Epidermal melanocyte (primary cell): Measurements from ENCODE around the gene PRKD1.
"Not testable (repeated sequence)": the region's sequence is repeated elsewhere in the genome, so short reads cannot be mapped to it uniquely, and the experiment has no call there.

Source experiments
- DNase-seq: peaks from one replicate; pipeline ENCODE4 v3.0.0; 2011; ENCODE audit warnings: low spot score; ENCODE audit not compliant: insufficient read length

The PRKD1 gene

DNA sequence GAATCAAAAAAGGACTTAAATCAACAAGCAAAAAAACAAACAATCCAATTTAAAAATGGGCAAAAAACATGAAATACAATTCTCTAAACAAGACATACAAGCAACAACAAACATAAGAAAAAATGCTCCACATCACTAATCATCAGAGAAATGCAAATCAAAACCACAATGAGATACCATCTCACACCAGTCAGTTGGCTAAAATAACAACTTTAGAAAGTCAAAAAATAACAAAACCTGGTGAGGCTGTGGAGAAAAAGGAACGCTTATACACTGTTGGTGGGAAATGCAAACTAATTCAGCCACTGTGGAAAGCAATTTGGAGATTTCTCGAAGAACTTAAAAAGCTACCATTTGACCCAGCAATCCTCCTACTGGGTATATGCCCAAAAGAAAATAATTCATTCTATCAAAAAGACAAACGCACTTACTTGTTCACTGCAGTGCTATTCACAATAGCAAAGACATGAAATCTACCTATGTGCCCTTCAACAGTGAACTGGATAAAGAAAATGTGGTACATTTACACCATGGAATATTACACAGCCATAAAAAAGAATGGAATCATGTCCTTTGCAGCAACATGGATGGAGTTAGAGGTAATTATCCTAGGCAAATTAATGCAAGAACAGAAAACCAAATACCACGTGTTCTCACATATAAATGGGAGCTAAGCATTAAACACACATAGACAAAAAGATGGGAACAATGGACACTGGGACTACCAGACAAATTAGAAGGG lies 26.9 kb downstream of the PRKD1 start:
- DNase-seq = no peak

DNA sequence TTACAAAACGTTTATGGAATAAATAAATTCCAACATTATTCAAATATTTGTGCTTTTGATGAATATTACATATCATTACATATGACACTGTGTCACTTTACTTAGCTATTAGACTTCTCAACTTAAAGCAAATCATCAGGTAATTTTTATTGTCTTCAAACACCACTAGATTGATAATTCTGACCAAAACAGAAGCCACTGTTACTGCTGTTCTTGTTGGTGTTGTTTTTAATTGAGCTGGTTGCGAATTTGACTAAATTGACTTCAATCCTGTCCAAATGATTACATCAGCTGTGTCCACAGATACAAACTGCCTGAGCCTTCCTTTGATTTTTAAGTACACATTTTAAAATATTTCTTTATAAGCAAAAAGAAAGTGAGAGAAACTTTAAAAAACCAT lies 29.2 kb downstream of the PRKD1 start:
- no peak for DNase-seq

DNA sequence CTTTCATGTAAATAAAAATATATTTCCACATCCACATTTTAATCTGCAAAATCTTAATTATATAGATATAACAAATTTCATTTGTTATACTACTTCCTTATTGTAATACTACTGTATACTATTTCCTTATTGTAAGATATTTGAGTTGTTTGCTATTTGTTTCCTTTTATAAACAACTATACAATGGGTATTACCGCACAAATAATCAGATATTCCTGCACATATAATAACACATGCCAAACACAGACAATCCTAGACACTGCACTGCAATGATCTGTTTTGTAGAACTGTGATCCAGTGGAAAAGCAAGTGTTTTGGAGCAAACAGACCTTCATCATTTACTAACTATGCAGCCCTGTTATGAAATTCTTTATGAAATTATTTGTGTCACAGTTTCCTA lies 30.5 kb downstream of the PRKD1 start:
- DNase-seq = no peak

DNA sequence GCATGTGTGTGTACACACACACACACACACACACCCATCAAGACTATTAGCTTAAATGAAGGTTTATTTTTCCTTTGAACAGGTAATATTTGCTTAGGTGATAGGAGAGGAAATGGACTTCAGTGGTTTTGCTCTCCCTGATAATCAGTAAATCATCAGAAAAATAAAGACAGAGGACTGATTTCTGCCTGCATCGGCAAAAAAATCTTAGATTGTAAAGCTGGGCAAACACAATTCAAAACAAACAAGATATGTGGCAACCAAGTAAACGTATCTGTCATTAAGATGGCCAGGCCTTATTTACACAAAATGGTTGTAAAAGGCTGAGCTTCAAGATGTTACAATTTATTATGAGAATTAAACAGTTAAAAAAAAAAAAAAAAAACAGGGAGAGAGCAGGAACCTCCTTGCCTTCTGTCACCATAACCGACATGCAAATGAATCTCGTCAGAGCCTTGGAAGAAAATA lies 31.3 kb downstream of the PRKD1 start:
- no peak for DNase-seq

DNA sequence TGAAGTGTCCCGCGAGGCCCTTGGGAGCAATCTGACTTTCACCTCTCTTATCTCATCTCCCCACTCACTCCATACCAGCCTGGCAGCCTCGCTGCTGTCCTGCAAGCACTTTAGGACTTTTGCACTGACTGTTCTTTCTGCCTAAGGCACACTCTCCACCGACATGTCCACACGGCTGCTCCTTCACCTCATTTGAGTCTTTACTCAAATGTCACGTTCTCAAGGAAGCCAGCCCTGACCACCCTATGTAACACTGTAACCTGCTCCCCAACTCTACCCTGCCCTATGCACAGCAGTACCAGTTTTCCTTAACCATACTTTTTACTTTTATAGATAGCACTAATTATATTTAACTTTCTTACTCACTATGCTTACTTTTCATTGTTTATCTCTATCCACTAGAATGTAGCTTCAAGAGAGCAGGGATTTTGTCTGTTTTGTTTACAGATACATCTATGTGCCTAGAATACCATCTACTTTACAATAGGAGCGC lies 32.0 kb downstream of the PRKD1 start:
- no peak for DNase-seq

DNA sequence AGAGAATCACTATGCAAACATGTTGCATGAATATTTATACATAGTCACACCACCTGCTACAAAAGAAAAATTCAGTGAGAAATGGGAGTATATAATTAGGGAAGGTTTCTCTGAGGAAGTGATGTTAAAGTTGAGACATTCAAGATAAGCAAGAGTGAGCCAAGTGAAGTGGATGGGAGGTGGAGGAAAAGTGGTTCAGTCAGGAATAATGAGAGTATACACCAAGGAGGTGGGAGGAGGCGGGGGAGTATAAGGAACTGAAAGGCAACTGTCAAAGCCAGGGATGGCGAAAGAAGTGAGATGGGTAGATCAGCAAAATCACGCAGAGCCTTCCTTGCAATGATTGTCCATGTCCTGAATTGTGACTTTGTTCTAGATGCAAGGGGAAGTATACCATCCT lies 33.7 kb downstream of the PRKD1 start:
- no peak for DNase-seq

DNA sequence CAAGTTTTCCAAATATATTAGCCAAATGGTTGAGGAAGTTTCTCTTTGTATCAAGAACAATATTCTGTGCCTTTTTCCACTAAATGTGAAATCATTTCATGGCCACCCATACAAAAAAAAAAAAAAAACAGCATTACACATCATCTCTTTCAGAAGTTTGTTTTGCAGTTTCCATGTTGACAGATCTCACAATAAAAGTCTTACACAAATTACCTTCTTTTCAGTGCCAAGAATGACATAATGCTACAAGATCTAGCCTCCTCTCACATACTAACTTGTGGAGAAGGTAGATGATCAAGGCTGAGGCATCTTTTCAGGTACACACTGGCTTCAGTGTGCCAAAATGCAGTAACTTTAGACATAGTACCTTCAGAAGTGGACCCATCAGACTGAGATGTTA lies 35.3 kb downstream of the PRKD1 start:
- DNase-seq = no peak

DNA sequence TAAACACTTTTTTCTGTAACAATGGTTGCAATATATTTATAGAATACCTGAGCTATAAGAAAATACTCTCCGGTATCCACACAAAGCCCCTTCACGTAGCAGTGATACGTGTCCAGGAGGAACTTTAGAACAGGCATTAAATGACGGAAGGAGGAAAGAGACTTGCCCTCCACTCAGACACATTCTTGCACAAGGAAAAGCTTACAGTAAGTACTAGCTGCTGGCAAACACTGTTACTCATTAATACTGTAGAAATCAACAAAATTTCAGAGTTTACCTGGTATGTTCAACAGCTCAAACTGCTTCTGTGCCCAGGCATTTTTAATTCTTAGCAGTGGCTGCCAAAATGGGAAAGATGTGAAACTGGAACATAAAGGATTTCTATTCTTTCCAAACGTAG lies 41.7 kb downstream of the PRKD1 start:
- DNase-seq = no peak

DNA sequence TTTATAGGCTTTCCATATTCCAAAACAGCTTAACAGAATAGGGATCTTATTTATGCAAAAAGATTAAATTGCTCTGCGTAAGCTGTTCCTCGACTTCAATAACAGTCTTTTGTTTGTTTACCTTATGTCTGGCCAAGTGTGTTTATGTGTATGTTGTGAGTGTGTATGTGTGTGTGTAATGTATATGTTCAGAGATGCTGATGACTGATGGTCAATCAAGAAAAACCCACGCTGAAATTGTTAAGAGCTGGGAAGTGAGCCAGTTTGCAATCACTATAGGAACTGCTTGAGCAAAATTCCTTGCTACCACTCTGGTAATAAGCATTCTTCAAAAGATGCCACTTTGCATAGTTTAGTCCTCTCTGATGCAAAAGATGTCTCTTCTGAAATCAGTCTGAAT lies 59.6 kb downstream of the PRKD1 start:
- no peak for DNase-seq

DNA sequence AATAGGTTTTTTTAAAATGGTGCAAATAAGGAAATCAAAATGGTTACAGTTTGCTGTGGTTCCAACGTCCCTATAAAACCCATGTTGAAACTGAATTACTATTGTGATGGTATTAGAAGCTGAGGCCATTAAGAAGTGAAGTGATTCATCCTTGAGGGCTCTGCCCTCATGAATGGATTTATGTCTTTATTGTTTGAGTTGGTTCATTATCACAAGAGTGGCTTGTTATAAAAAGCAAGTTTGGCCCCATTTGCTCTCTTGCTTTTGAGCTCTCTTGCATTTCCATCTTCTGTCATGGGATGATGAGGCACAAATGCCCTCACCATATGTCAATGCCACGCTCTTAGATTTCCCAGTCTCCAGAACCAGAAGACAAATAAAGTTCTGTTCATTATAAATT lies 62.3 kb downstream of the PRKD1 start:
- no peak for DNase-seq

DNA sequence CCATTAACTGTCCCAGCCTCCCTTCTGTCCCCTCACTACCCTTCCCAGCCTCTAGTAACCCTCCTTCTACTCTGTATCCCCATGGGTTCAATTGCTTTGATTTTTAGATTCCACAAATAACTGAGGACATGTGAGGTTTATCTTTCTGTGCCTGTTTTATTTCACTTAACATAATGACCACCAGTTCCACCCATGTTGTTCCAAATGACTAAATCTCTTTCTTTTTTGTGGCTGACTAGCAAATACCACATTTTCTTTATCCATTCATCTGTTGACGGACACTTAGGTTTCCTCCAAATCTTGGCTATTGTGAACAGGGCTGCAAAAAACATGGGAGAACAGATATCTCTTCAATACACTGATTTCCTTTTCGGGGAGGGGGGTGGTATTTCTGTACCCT lies 65.7 kb downstream of the PRKD1 start:
- no peak for DNase-seq

DNA sequence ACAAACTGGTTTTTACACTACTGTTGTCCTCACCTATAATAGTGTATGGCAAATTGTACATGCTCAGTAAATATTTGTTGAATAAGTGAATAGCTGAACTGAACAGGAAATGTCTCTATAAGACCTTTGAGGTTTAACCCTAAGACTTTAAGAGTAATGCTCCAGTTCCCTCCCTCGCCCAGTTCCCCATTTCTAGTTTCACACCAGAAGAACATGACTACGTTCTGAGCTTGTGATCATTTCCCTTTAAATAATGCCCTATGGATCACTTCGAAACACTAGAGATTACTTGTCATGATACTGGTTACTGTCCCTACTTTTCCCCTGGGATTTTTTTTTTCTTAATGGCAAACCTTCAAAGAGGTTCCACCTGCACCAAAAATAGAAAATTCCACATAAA lies 69.3 kb downstream of the PRKD1 start:
- DNase-seq = no peak

DNA sequence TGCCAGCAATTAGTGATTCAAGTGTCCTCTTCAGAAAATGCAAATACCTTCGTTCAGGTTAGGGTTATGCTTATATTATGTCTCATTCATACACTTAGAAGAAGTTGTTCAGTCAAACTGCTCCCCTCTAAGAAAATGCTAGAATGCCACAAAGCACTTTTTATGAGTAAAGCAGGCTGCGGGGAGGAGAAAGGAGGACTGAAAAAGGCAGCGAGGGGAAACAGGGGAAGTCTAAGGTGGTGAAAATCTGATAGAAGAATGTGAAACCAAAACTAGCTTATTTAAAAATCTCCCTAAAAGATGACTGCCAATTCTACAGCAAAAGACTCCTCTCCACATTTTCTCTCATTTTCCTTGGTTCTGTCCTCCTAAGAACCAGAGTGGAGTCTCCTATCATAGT lies 70.1 kb downstream of the PRKD1 start:
- no peak for DNase-seq

DNA sequence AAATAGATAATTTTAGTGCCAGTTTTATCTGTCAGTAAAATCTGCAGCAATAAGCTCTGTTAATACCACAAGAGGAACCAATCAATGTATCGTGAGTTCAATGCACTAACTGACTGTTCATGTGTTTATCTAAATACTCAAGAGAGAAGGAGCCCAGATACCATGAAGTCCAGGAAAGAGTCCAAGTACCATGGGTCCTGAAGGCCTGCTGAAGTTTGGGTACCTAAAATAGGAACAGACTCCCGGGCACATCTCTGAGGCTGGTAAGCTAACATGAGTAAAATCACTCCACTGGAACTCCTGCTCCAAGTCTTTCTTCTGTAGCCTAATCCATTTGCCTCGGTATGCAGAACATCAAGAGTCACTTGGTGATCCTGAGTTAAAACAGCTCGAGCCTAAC lies 71.1 kb downstream of the PRKD1 start:
- DNase-seq = no peak

DNA sequence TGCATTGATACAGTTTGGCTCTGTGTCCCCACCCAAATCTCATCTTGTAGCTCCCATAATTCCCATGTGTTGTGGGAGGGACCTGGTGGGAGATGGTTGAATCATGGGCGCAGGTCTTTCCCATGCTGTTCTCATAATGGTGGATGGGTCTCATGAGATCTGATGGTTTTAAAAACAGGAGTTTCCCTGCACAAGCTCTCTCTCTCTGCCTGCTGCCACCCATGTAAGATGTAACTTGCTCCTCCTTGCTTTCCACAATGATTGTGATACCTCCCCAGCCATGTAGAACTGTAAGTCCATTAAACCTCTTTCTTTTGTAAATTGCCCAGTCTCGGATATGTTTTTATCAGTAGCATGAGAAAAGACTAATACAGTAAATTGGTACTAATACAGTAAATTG lies 74.0 kb downstream of the PRKD1 start:
- DNase-seq = not testable (repeated sequence)

DNA sequence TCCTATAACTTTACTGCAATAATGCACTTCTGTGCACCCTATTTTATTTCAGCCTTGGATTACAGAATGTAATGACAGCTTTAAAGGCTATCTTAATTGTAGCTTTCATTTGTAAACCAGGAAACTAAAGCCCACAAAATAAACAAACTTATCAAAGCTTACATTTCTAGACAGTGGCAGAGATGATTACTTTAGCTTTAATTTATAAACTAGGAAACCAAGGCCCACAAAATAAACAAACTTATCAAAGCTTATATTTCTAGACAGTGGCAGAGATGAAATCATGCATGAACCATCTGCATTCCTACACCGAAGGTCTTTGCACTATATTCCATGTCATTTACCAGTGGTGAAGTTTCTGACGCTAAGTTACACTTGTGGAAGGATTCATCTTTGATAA lies 74.4 kb downstream of the PRKD1 start:
- no peak for DNase-seq

DNA sequence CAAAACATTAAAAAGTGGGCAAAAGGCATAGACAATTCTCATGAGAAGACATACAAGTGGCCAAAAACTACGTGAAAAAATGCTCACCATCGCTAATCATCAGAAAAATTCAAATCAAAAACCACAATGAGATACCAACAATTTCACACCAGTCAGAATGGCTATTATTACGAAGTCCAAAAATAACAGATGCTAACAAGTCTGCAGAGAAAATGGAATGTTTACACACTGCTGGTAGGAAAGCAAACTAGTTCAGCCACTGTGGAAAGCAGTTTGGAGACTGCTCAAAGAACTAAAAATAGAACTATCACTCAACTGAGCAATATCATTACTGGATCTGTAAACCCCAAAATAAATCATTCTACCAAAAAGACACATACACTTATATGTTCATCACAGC lies 76.2 kb downstream of the PRKD1 start:
- no peak for DNase-seq

DNA sequence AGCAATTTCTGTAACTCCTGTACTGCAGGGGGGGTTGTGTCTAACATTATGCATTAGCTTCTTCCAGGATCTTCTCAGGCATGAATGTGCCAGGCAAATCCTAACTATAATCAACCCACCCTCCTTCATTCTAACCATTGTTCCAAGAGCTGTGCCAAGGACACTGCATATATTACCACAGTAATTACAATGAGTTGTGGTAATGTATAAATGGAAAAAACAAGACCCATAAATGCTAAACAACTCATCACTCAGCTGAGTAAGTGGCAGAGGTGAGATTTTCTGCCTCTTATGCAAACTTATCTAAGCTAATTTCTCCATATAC lies 80.6 kb downstream of the PRKD1 start:
- DNase-seq = no peak

DNA sequence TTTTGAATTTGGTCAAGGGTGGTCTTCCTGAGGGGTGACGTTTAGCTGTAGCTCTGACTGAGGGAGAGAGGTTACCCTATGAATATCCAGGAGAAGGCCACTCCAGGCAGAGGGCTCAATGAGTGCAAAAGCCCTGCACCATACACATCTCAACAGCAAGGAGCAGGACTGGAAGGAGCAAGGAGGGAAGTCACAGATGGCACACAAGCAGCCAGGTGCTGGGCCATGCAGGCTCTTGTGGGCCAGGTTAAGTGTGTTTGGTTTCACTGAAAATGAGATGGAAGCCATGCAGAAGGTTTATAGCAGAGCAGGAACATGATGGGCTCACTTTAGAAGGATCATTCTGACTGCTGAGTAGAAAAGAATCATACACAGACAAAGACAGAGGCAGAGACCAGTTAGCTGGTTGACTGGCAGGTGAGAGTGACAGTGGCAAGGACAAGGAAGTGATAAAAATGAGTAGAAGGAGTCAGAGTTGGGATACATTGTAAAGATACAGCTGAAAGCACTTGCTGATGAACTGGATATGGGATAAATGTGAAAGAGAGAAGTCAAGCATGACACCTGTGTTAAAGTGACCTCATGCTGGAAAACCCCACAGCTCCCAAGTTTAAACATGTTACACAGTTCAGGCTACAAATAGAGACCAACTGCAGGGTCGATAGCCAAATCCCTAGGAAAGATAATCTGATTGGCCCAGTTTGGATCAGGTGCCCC lies 81.2 kb downstream of the PRKD1 start:
- DNase-seq = no peak

DNA sequence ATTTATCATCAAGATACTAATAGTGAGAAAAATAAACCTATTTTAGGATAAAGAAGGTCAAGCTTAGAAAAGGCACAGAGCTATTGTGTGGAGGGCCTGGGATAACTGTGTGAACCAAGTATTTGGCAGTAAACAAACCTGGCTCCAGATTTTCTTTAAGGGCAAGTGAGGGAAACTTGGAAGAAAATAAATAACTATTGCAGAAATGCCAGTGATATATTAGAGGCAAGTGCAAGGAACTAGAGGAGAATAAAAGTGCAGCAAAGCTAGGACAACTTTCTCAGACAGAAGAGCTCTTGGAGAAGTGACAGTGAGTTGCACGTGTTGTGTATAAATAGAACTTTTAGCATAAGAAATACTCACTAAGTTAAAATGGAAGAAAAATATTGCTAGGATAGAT lies 83.7 kb downstream of the PRKD1 start:
- DNase-seq = no peak

DNA sequence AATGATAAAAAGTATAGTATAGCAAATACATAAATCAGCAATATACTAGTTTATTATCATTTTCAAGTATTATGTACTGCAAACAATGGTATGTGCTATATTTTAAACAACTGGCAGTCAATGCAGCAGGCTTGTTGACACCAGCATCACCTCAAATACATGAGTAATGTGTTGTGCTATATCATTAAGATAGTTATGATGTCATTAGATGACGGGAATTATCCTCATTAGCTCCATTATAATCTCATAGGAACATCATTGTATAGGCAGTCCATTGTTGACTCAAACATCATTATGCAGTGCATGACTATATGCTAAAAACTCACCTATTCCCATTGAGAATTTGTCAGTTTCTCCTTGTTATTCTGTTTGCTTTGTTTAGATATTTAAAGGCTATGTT lies 85.4 kb downstream of the PRKD1 start:
- no peak for DNase-seq

DNA sequence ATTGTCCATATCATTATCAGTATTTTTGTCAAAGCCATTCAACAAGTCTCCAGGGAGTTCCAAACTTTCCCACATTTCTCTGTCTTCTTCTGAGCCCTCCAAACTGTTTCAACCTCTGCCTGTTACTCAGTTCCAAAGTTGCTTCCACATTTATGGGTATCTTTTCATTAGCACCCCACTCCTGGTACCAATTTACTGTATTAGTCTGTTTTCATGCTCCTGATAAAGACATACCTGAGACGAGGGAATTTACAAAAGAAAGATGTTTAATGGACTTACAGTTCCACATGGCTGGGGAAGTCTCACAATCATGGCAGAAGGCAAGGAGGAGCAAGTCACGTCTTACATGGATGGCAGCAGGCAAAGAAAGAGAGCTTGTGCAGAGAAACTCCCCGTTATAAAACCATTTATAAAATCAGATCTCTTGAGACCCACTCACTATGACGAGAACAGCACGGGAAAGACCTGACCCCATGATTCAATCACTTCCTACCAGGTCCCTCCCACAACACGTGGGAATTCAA lies 87.2 kb downstream of the PRKD1 start:
- not testable (repeated sequence) for DNase-seq

DNA sequence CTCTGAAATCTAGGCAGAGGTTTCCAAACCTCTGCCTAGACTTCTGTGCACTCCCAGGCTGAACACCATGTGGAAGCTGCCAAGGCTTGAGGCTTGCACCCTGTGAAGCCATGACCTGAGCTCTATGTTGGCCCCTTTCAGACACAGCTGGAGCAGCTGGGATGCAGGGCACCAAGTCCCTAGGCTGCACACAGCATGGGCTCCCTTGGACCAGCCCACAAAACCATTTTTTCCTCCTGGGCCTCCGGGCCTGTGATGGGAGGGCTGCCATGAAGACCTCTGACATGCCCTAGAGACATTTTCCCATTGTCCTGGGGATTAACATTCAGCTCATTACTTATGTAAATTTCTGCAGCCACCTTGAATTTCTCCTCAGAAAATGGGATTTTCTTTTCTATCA lies 88.0 kb downstream of the PRKD1 start:
- DNase-seq = not testable (repeated sequence)
